Ovary (tissue), 9 donors: Measurements from ENCODE around the gene PNLIPRP3. TPM values are rescaled to one million over a fixed set of nuclear protein-coding genes. Genes with fewer than 3 reads are reported as not detected.

Experiments used
- DNase-seq, 5 donors: peaks; one replicate each; pipeline ENCODE4 v3.0.0-alpha.2; 2019 to 2020
- H3K27ac ChIP-seq, 2 donors: fragments of 200-600 bp; one replicate each; pipeline versions ENCODE4 v1.5.1 to v1.8.0; 2019 to 2022
- H3K27me3 ChIP-seq: fragments of 200-600 bp; one replicate; pipeline ENCODE4 v1.8.0; 2022
- H3K36me3 ChIP-seq: fragments of 200-600 bp; sonication (generic); one replicate; pipeline ENCODE4 v1.5.1; 2019
- H3K4me1 ChIP-seq: one replicate; pipeline ENCODE4 v1.8.1; 2013; ENCODE audit warnings: mild to moderate bottlenecking, moderate library complexity; ENCODE audit not compliant: insufficient read depth
- H3K4me3 ChIP-seq: fragments of 200-600 bp; sonication (generic); one replicate; pipeline ENCODE4 v1.5.1; 2017
- H3K9me3 ChIP-seq, 2 donors: fragments of 200-600 bp in 1 of 2; sonication (generic) in 1 of 2; one replicate each; pipeline versions ENCODE4 v1.5.1 to v1.8.1; 2013 to 2019; ENCODE audit warnings: mild to moderate bottlenecking in 1 of 2, moderate library complexity in 1 of 2
- CTCF ChIP-seq, 3 donors: fragments of 450-650 bp in 2 of 3; fragments of 200-600 bp in 1 of 3; IDR thresholded peaks; one replicate each; pipeline versions ENCODE4 v1.5.1 to v1.8.0; 2016 to 2022; ENCODE audit warnings: antibody characterized with exemption in 3 of 3, mild to moderate bottlenecking in 1 of 3
- EP300 ChIP-seq: sonication (generic); formaldehyde crosslinking; IDR thresholded peaks from one replicate; pipeline ENCODE4 v1.6.1; 2017; ENCODE audit warnings: antibody characterized with exemption
- POLR2A ChIP-seq: fragments of 450-650 bp; IDR thresholded peaks from one replicate; pipeline ENCODE4 v1.6.1; 2017; ENCODE audit warnings: antibody characterized with exemption, mild to moderate bottlenecking, moderate library complexity
- WGBS, 3 donors: extraction: QIAGEN DNeasy Blood & Tissue Kit in 1 of 3; methylation state at CpG; one replicate each; pipeline versions ENCODE4 v1.1.5 to v1.1.7; 2013 to 2017; 5-methylcytosine and 5-hydroxymethylcytosine counted together
- intact Hi-C, 4 donors: fragments of 100-400 bp; cut with DNase I; formaldehyde crosslinking; loops; one replicate each; pipeline versions ENCODE4 v1.11.0 to v1.15.1; 2022 to 2023
- polyA plus RNA-seq, 2 donors: library from polyadenylated mRNA; stranded (reverse); fragments of 200-250 nt in 1 of 2; fragments of 350-450 nt in 1 of 2; fragmentation: Illumina TruSeq in 1 of 2; extraction: RNeasy Lipid Tissue Mini Kit (QIAGEN cat#74804) in 1 of 2; gene quantifications; one replicate each; pipeline ENCODE4 v1.2.3, GENCODE V29; 2013 to 2014
- total RNA-seq, 7 donors: library from RNA; depleted of rRNA in 2 of 7; stranded (reverse); fragments of >200 nt in 2 of 7; fragmentation: NEBNext Ultra II Directional in 3 of 7; extraction: Animal tissue kit (Norgen Biotek cat#: 25700) in 3 of 7; gene quantifications; one replicate each; pipeline versions ENCODE4 v1.1.0 to v1.2.4, GENCODE V29; 2016 to 2023
- donor health status: DM: no; HTN: no; CAD: no; lungs with moderate emphysema.
- donor health status: DM: no; HTN: no; CAD: no.
- donor health status: Bipolar disorder and iron deficiency.
- donor health status: DM: yes; HTN: yes; CAD: no.
- donor health status: DM: no; HTN: no; CAD: no.
- donor health status: DM: yes; HTN: yes; CAD: no.

PNLIPRP3 gene
- total and polyA plus RNA-seq, 9 donors = not detected

DNA sequence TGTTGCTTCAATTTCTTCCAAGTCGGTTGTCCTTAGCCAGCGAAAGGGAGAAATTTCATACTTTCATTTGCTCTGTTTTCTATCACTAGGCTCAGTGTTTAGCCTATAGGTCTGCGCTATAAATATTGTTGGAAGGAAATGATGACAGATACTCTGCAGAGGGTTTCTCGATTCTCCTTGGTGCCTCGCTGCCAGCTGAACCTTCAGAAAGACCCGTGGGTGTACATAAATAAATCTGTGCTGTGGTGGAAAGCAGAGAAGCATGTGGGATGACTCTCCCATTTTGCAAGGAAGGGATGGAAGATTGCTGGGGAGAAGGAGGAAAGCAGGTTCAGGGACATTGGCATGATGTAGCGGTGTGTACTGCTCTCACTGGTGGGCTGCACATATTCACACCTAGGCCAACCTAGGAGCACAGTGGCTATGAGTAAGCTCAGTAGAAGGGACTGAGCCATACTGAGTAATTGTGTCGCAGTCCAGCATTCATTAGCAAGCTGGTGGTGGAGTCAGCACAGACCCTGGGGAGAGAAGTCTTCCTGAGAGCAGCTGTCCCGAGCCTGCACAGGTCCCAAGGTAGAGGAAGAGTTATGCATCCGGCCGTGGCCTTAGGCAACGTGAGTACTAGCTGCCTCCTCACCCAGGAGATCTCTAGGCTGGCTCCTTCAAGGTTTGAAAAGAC lies 50.5 kb downstream of the PNLIPRP3 start:
- no peaks in the 10 kb centered on the region for H3K9me3 ChIP-seq
- no peaks in the 10 kb centered on the region for H3K27me3 ChIP-seq
- no peak overlapping the region for H3K4me3 ChIP-seq
- 57 to 67% (median 58%) methylated on average over 12 of the region's 12 CpGs for WGBS, 3 donors
- H3K27ac ChIP-seq = no peak overlapping the region
- no peaks in the 10 kb centered on the region for H3K36me3 ChIP-seq
- intact Hi-C loops = no loop called here
- no peak for DNase-seq
- TF ChIP-seq POLR2A = no peak
- TF ChIP-seq EP300 = no peak
- no peak for TF ChIP-seq CTCF (IDR thresholded peaks at IDR 0.05)
- H3K4me1 ChIP-seq = no peaks in the 10 kb centered on the region

DNA sequence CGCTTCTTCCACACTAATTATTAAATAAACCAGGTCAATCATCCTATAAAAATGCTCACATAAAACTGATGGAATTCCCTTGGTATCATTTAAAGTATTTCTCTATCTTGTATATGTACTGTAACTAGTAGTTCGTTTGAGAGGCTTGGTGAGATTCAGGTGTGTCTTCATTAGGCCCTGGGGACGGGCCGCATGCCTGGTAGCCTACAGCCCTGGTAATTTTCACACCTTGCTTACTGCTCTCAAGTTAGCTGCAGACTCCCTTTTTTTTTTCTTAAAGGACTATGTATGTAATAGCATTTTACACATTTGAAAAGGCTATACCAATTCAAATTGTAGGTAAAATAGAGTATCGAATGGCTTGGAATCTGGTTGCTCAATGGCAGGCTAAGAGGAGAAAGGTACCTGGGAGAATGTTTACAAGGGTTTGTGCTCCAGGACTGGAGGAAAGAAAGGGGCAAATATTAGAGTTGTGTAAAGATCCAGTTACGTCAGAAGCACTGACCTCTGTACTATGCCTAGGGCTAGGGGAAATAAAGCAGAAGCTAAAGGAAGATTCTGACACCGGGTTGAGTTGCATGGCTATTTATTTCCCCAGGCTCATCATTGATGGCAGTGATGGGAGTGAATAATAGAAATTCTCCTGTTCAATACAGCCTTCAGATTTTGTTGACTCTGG lies 59.3 kb downstream of the PNLIPRP3 start:
- H3K4me1 ChIP-seq = no peaks in the 10 kb centered on the region
- H3K27me3 ChIP-seq = no peaks in the 10 kb centered on the region
- H3K36me3 ChIP-seq = no peaks in the 10 kb centered on the region
- H3K4me3 ChIP-seq = no peak overlapping the region
- no peak overlapping the region for H3K27ac ChIP-seq
- 76 to 80% (median 76%) methylated on average over 7 of the region's 7 CpGs for WGBS, 3 donors
- intact Hi-C loops = no loop called here
- no peaks in the 10 kb centered on the region for H3K9me3 ChIP-seq
- no peak for TF ChIP-seq EP300
- no peak for TF ChIP-seq POLR2A
- no peak for TF ChIP-seq CTCF (IDR thresholded peaks at IDR 0.05)
- DNase-seq = no peak

- no peaks in the 10 kb centered on the region for H3K4me1 ChIP-seq
- no peak for TF ChIP-seq CTCF (IDR thresholded peaks at IDR 0.05)
- no peak for TF ChIP-seq EP300
- no peak for TF ChIP-seq POLR2A
- no peak overlapping the region for H3K4me3 ChIP-seq
- no peak overlapping the region for H3K27ac ChIP-seq
- no peak for DNase-seq
- no peaks in the 10 kb centered on the region for H3K9me3 ChIP-seq
- H3K27me3 ChIP-seq = no peaks in the 10 kb centered on the region
- no peaks in the 10 kb centered on the region for H3K36me3 ChIP-seq
- intact Hi-C loops = no loop called here
- 85 to 96% (median 89%) methylated on average over 1 of the region's 1 CpG for WGBS, 3 donors
These were observed 60.1 kb downstream of the PNLIPRP3 start for GRCh38 chr10:116487522-116488430.

GRCh38 chr10:116489460-116489859 lies 61.8 kb downstream of the PNLIPRP3 start:
- DNase-seq = no peak
- WGBS, 3 donors = 73 to 82% (median 78%) methylated on average over 2 of the region's 2 CpGs
- intact Hi-C loops = no loop called here

More at GRCh38 chr10:116489460-116489859, 61.8 kb downstream of the PNLIPRP3 start:
- Histone ChIP-seq H3K27me3 (no peaks in the 10 kb centered on the region), H3K4me3 (no peak overlapping the region), H3K4me1 (no peaks in the 10 kb centered on the region), H3K27ac (no peak overlapping the region), H3K9me3 (no peaks in the 10 kb centered on the region), H3K36me3 (no peaks in the 10 kb centered on the region)
- TF ChIP-seq POLR2A (no peak), EP300 (no peak), CTCF (IDR thresholded peaks at IDR 0.05) (no peak)
